K562 (cell line): ENCODE measurements around the gene CCDC28B. TPM values are rescaled to one million over a fixed set of nuclear protein-coding genes. Genes with fewer than 3 reads are reported as not detected.

Source experiments
- AFF1 ChIP-seq, 2 experiments: fragments of 450-650 bp; IDR thresholded peaks; 2 replicates each; pipeline ENCODE4 v1.6.1; 2018; ENCODE audit warnings: mild to moderate bottlenecking in 2 of 2, low read depth in 1 of 2; ENCODE audit not compliant: partially characterized antibody in 2 of 2
- ASH1L ChIP-seq: fragments of 450-650 bp; IDR thresholded peaks from 2 replicates; pipeline ENCODE4 v1.6.1; 2018; ENCODE audit warnings: borderline replicate concordance, mild to moderate bottlenecking, low read depth; ENCODE audit not compliant: partially characterized antibody
- CHCHD3 ChIP-seq: fragments of 250-450 bp; sonication (Bioruptor Pico); IDR thresholded peaks from 2 replicates; pipeline ENCODE4 v2.1.2; 2022; ENCODE audit warnings: mild to moderate bottlenecking
- CREB1 ChIP-seq, 2 experiments: sonication (generic) in 1 of 2; formaldehyde crosslinking in 1 of 2; IDR thresholded peaks; 2 replicates each; pipeline versions ENCODE4 v1.6.1 to v1.8.0; 2012 to 2022; ENCODE audit warnings: inconsistent platforms in 1 of 2, mild to moderate bottlenecking in 1 of 2, missing genetic modification reagents in 1 of 2, moderate library complexity in 1 of 2
- E2F5 ChIP-seq: sonication (generic); formaldehyde crosslinking; IDR thresholded peaks from 2 replicates; pipeline ENCODE4 v1.8.0; 2022; ENCODE audit warnings: mild to moderate bottlenecking, missing genetic modification reagents
- EGR1 ChIP-seq: fragments of 450-650 bp; conservative IDR thresholded peaks from 2 replicates; pipeline ENCODE4 v1.6.1; 2017; ENCODE audit warnings: mild to moderate bottlenecking
- EHMT2 ChIP-seq: fragments of 450-650 bp; IDR thresholded peaks from 2 replicates; pipeline ENCODE4 v1.6.1; 2018; ENCODE audit warnings: antibody characterized with exemption
- GATAD2B ChIP-seq: fragments of 450-650 bp; IDR thresholded peaks from 2 replicates; pipeline ENCODE4 v1.6.1; 2017; ENCODE audit warnings: mild to moderate bottlenecking, borderline replicate concordance
- GTF2F1 ChIP-seq: IDR thresholded peaks from 2 replicates; pipeline ENCODE4 v1.6.1; 2011; ENCODE audit warnings: low read depth, low read length, improper control_type of control experiment
- HNRNPLL ChIP-seq: fragments of 200-400 bp; formaldehyde crosslinking; IDR thresholded peaks from 2 replicates; pipeline ENCODE4 v1.6.1; 2017; ENCODE audit warnings: low read length, low read depth, mild to moderate bottlenecking; ENCODE audit not compliant: poor library complexity, severe bottlenecking
- MBD2 ChIP-seq: sonication (generic); IDR thresholded peaks from 2 replicates; pipeline ENCODE4 v1.6.1; 2016; ENCODE audit warnings: low read depth, borderline replicate concordance
- SREBF2 ChIP-seq: sonication (generic); formaldehyde crosslinking; IDR thresholded peaks from 2 replicates; pipeline ENCODE4 v1.4.0; 2020; ENCODE audit warnings: mild to moderate bottlenecking, missing genetic modification reagents
- ZNF239 ChIP-seq: fragments of 250-450 bp; sonication (Bioruptor Pico); IDR thresholded peaks from 2 replicates; pipeline ENCODE4 v1.4.0; 2020; ENCODE audit warnings: mild to moderate bottlenecking
- ZNF274 ChIP-seq: IDR thresholded peaks from 2 replicates; pipeline ENCODE4 v1.6.1; 2011; ENCODE audit warnings: low read depth, mild to moderate bottlenecking, low read length, moderate library complexity, borderline replicate concordance
- ZNF785 ChIP-seq: fragments of 250-450 bp; sonication (Bioruptor Pico); IDR thresholded peaks from 2 replicates; pipeline ENCODE4 v1.4.0; 2020; ENCODE audit warnings: mild to moderate bottlenecking
- polyA plus RNA-seq, 8 experiments: library from polyadenylated mRNA; depleted of rRNA in 4 of 8; stranded (reverse) in 5 of 8; unstranded in 3 of 8; fragments of >200 nt; fragmentation: Nextera tagmentation in 2 of 8; fragmentation: Illumina TruSeq in 1 of 8; extraction: Ambion mirVana in 2 of 8; extraction: Trizol in 1 of 8; gene quantifications; 2 replicates each; pipeline versions ENCODE4 v1.2.1 to v1.2.3, GENCODE V29; 2011 to 2014; ENCODE audit warnings: inconsistent platforms in 1 of 8, missing spikeins in 1 of 8
- total RNA-seq, 7 experiments: library from RNA; depleted of rRNA in 6 of 7; stranded (reverse); fragments of >200 nt in 6 of 7; fragmentation: Illumina TruSeq in 2 of 7; extraction: Trizol in 2 of 7; gene quantifications; 2 replicates each; pipeline versions ENCODE4 v1.2.1 to v1.2.3, GENCODE V29; 2011 to 2021; ENCODE audit warnings: low replicate concordance in 1 of 7

CCDC28B gene
- total and polyA plus RNA-seq, 9 of the 15 experiments (the other 6 are each of a cell fraction or from before 2014, with no cell fraction given), result 5.7 to 54.5 (median 31.7) TPM

GRCh38 chr1:32221980-32222755, 21.8 kb downstream of the CCDC28B start, which contains the start of the genes EIF3I and TMEM234 (continued):
- TF ChIP-seq AFF1 (IDR thresholded peaks at IDR 0.05; ENCODE audit: low read depth in 1 of 2, partially characterized antibody in 2 of 2) (peak in 1 of 2 experiments; percentile 51), GTF2F1 (0 out of 2 replicates have a peak, but pooled peaks have one; percentile 30), ZNF785 (CRISPR knock-in tag) (no peak), MBD2 (peak; percentile 79), E2F5 (no peak), EGR1 (peak; percentile 90), SREBF2 (no peak), CREB1 (IDR thresholded peaks at IDR 0.05) (peak; percentile 85; the same call in 1 of the 2 replicates), CREB1 (CRISPR knock-in tag; IDR thresholded peaks at IDR 0.05) (peak; percentile 88), GATAD2B (no peak; the same call in 1 of the 2 replicates), HNRNPLL (peak; percentile 45), EHMT2 (no peak), CHCHD3 (CRISPR knock-in tag) (no peak), ASH1L (peak; percentile 49), ZNF274 (no peak), ZNF239 (no peak)
